Glomerular endothelial cell (primary cell): ENCODE measurements around the gene QSOX2. TPM values are rescaled to one million over a fixed set of nuclear protein-coding genes. Genes with fewer than 3 reads are reported as not detected.

ENCODE experiments used
- DNase-seq: peaks from one replicate; pipeline ENCODE4 v3.0.0-alpha.2; 2011; ENCODE audit warnings: low read depth, low spot score; ENCODE audit errors: extremely low read depth
- total RNA-seq: library from RNA; depleted of rRNA; stranded (reverse); fragments of >200 nt; gene quantifications from 2 replicates; pipeline ENCODE4 v1.2.3, GENCODE V29; 2015

Gene QSOX2
- total RNA-seq, 1 donor from 2014 or later = 23.7 TPM

- no peak for DNase-seq
Observed at GRCh38 chr9:136192289-136193126, 53.1 kb downstream of the QSOX2 start.

- no peak for DNase-seq
Observed at GRCh38 chr9:136191960-136192286, 53.7 kb downstream of the QSOX2 start.

GRCh38 chr9:136191099-136191959 is 54.3 kb downstream of the QSOX2 start:
- DNase-seq = no peak

GRCh38 chr9:136190656-136191055 is 55.0 kb downstream of the QSOX2 start:
- no peak for DNase-seq

- no peak for DNase-seq
Observed at GRCh38 chr9:136190237-136190601, 55.4 kb downstream of the QSOX2 start.

- no peak for DNase-seq
Observed at GRCh38 chr9:136189394-136190236, 56.0 kb downstream of the QSOX2 start.

- no peak for DNase-seq
Observed at GRCh38 chr9:136187683-136188586, 57.7 kb downstream of the QSOX2 start.

GRCh38 chr9:136187197-136187596 is 58.4 kb downstream of the QSOX2 start:
- no peak for DNase-seq

- no peak for DNase-seq
Observed at GRCh38 chr9:136186386-136186785, 59.2 kb downstream of the QSOX2 start.

GRCh38 chr9:136185596-136186366 is 59.8 kb downstream of the QSOX2 start:
- DNase-seq = no peak

- DNase-seq = no peak
Observed at GRCh38 chr9:136185066-136185465, 60.5 kb downstream of the QSOX2 start.

GRCh38 chr9:136182850-136183422 is 62.7 kb downstream of the QSOX2 start:
- no peak for DNase-seq

- DNase-seq = no peak
Observed at GRCh38 chr9:136182420-136182787, 63.2 kb downstream of the QSOX2 start.

GRCh38 chr9:136181784-136182419 is 63.7 kb downstream of the QSOX2 start:
- DNase-seq = no peak

GRCh38 chr9:136180586-136180985 is 65.0 kb downstream of the QSOX2 start:
- no peak for DNase-seq

GRCh38 chr9:136179761-136180160 is 65.9 kb downstream of the QSOX2 start:
- DNase-seq = no peak

GRCh38 chr9:136179101-136179616 is 66.5 kb downstream of the QSOX2 start:
- no peak for DNase-seq

GRCh38 chr9:136178773-136179075 is 66.9 kb downstream of the QSOX2 start:
- DNase-seq = no peak
